Tibial artery (tissue), 4 donors: ENCODE data around the gene NUP210.

Experiments used
- DNase-seq, 2 donors: peaks; one replicate each; pipeline ENCODE4 v3.0.0-alpha.2; 2019
- H3K27ac ChIP-seq, 2 donors: fragments of 200-600 bp; sonication (generic) in 1 of 2; 1 replicate in 1 of 2; 2 replicates in 1 of 2; pipeline ENCODE4 v1.5.1; 2018 to 2019; ENCODE audit warnings: mild to moderate bottlenecking in 1 of 2
- H3K27me3 ChIP-seq, 2 donors: fragments of 200-600 bp; sonication (generic) in 1 of 2; one replicate each; pipeline versions ENCODE4 v1.5.1 to v1.6.0; 2016 to 2019
- H3K36me3 ChIP-seq, 3 donors: fragments of 200-600 bp; sonication (generic) in 2 of 3; one replicate each; pipeline ENCODE4 v1.5.1; 2016 to 2019; ENCODE audit warnings: mild to moderate bottlenecking in 2 of 3
- H3K4me1 ChIP-seq, 4 donors: fragments of 200-600 bp; sonication (generic) in 2 of 4; 1 replicate in 3 of 4; 2 replicates in 1 of 4; pipeline ENCODE4 v1.5.1; 2016 to 2019
- H3K4me3 ChIP-seq, 2 donors: fragments of 200-600 bp; sonication (generic) in 1 of 2; 1 replicate in 1 of 2; 2 replicates in 1 of 2; pipeline ENCODE4 v1.5.1; 2018 to 2019; ENCODE audit warnings: mild to moderate bottlenecking in 2 of 2
- H3K9me3 ChIP-seq, 3 donors: fragments of 200-600 bp; sonication (generic) in 1 of 3; one replicate each; pipeline ENCODE4 v1.5.1; 2016 to 2019
- intact Hi-C: fragments of 100-400 bp; cut with DNase I; formaldehyde crosslinking; loops from one replicate; pipeline ENCODE4 v1.15.0; 2023; ENCODE audit warnings: low total_unique reads
- TF ChIP-seq, protein P1 (sequence below), 2 experiments: fragments of 200-600 bp in 1 of 2; fragments of 450-650 bp in 1 of 2; IDR thresholded peaks; one replicate each; pipeline ENCODE4 v1.5.1; 2017 to 2019; ENCODE audit warnings: antibody characterized with exemption in 2 of 2, mild to moderate bottlenecking in 1 of 2, moderate library complexity in 1 of 2

Gene NUP210

DNA sequence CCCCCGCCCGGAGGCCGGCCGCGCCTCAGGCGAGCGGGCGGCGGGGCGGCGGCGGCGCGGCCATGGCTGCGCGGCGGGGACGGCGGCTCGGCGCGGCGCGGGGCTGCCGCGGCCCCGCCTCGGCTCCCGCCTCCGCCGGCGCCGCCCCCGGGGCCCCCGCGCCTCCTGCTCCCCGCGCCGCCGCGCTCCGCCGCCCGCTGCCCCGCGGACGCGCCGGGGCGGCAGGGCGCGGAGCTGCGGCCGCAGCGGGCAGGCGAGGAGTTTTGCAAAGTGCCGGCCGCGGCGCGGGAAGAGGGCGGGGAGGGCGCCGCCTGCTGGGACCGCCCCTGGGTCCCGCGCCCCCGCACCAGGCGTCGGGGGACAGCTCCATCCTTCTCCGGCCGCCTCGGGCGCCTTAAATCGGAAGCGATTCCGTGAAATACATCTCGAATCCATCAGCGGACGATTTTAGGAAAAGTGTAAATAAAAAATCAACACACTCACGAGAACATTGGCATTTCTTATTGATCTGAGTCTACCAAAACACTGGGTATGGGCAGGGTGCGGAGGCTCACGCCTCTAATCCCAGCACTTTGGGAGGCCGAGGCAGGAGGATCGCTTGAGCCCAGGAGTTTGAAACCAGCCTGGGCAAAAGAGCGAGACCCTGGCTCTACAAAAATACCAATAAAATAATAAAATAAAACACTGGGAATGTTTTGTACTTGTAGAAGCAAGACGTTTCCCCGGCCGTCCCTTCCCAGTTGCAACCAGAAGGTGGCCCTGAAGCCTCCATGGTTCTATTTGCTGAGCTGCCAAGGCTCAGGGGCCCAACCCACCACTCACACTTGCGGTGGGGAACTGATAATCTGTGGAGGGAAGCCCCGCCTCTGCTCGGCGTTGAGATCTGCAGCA, 136.9 kb downstream of the NUP210 start:
- H3K27me3 ChIP-seq: peaks cover 0 to 64% of the 10 kb centered on the region in 2 donors

DNA sequence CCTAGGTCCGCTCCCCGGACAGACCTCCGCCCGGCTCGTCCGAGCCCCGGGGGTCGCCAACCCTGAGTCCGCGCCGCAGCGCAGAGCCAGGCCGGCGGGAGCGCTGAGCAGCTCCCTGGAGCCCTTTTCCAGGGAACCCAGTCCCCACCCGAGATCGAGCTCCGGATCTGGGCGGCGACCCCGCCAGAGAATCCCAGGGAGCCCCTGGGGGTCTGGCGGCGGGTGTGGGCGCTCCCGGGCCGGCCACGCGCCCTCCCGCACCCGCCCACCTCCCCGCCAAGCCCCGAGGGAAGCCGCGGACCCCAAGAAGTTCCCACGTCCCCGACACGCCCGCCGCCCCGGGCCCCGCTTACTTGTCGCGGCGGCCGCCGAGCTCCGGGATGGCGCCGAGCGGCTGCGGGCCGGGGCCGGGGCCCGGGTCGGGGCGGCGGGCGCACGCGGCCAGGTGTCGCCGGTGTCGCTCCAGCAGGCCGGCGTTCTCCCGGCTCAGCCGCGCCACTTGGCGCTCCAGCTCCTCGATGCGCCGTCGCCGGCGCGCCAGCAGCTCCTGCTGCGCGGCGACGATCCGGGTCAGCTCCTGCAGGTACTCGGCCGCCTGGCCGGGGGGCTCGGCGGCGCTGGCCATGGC, 137.7 kb downstream of the NUP210 start:
- intact Hi-C loops: loop anchor here (10.0 kb wide), 1 partner anchor 188 kb away; no protein-coding TSS in a partner anchor
- Histone ChIP-seq H3K36me3 (no peaks in the 10 kb centered on the region), H3K27ac (peak overlapping the region; percentile 10 to 51), H3K4me1 (peaks cover 0 to 24% (median 13%) of the 10 kb centered on the region in 4 donors), H3K4me3 (peak overlapping the region; percentile 40 to 53), H3K27me3 (peaks cover 0 to 66% of the 10 kb centered on the region in 2 donors), H3K9me3 (peaks cover 0 to 20% (median 16%) of the 10 kb centered on the region in 3 donors)
- TF ChIP-seq, protein P1, sequence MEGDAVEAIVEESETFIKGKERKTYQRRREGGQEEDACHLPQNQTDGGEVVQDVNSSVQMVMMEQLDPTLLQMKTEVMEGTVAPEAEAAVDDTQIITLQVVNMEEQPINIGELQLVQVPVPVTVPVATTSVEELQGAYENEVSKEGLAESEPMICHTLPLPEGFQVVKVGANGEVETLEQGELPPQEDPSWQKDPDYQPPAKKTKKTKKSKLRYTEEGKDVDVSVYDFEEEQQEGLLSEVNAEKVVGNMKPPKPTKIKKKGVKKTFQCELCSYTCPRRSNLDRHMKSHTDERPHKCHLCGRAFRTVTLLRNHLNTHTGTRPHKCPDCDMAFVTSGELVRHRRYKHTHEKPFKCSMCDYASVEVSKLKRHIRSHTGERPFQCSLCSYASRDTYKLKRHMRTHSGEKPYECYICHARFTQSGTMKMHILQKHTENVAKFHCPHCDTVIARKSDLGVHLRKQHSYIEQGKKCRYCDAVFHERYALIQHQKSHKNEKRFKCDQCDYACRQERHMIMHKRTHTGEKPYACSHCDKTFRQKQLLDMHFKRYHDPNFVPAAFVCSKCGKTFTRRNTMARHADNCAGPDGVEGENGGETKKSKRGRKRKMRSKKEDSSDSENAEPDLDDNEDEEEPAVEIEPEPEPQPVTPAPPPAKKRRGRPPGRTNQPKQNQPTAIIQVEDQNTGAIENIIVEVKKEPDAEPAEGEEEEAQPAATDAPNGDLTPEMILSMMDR (IDR thresholded peaks at IDR 0.05): no peak
- DNase-seq: peak in 1 of 2 donors; percentile 34

More for the DNA sequence above, 136.9 kb downstream of the NUP210 start:
- intact Hi-C loops: loop anchor here (10.0 kb wide), 1 partner anchor 188 kb away; no protein-coding TSS in a partner anchor
- TF ChIP-seq, protein P1 (IDR thresholded peaks at IDR 0.05): peak in 1 of 2 experiments; percentile 19
- Histone ChIP-seq H3K4me1 (peaks cover 0 to 18% (median 11%) of the 10 kb centered on the region in 4 donors), H3K4me3 (peak overlapping the region; percentile 40 to 53), H3K9me3 (peaks cover 0 to 20% (median 16%) of the 10 kb centered on the region in 3 donors), H3K27ac (no peak overlapping the region), H3K36me3 (no peaks in the 10 kb centered on the region)
- DNase-seq: peak in 1 of 2 donors; percentile 33

DNA sequence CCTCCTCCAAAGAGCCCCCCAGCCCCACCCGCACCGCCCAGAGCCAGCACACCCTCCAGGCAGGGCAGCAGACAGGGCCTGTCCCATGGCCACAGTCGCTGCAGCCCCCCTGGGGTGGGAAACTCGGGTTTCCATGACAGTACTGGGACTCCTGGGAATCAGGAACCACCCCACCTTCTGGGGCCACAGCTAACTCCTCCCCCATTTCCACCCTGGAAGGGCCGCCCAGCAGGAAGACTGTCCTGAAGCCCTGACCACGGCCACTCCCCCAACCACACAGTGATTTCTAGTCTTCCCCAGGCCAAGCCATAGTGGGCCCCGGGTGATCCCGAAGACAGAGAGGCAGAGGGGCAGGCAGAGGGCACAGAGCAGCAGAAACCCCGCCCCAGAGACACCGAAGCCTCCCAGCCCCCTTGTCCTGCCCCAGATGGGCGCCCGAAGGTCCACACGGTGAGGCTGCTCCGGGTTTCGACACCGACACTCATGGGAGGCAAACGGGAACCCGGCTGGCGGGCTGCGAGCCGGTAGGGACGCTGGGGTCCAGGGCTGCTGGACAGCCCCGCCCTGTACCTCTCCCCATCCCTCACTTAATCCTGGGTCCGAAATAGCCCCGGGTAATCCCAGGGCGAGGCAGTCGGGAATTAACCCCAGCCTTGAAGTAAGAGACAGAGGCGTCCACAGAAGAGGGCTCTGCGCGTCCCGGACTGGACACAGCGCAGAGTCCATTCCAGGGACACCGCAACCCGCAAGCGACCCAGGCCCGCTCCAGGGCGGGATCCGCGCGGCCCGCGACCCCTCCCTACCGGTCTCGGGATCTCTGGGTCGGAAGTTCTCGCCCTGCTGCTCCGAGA, 138.4 kb downstream of the NUP210 start:
- H3K27ac ChIP-seq: peak overlapping the region; percentile 10 to 51
- intact Hi-C loops: loop anchor here (10.0 kb wide), 1 partner anchor 187 kb away; no protein-coding TSS in a partner anchor
- peaks cover 0 to 69% of the 10 kb centered on the region in 2 donors for H3K27me3 ChIP-seq
- peaks cover 0 to 24% (median 14%) of the 10 kb centered on the region in 4 donors for H3K4me1 ChIP-seq
- peak; percentile 40 to 64 for DNase-seq
- H3K36me3 ChIP-seq: no peaks in the 10 kb centered on the region
- TF ChIP-seq, protein P1 (IDR thresholded peaks at IDR 0.05): no peak
- H3K4me3 ChIP-seq: peak overlapping the region; percentile 40 to 53
- peaks cover 0 to 20% (median 8%) of the 10 kb centered on the region in 3 donors for H3K9me3 ChIP-seq

DNA sequence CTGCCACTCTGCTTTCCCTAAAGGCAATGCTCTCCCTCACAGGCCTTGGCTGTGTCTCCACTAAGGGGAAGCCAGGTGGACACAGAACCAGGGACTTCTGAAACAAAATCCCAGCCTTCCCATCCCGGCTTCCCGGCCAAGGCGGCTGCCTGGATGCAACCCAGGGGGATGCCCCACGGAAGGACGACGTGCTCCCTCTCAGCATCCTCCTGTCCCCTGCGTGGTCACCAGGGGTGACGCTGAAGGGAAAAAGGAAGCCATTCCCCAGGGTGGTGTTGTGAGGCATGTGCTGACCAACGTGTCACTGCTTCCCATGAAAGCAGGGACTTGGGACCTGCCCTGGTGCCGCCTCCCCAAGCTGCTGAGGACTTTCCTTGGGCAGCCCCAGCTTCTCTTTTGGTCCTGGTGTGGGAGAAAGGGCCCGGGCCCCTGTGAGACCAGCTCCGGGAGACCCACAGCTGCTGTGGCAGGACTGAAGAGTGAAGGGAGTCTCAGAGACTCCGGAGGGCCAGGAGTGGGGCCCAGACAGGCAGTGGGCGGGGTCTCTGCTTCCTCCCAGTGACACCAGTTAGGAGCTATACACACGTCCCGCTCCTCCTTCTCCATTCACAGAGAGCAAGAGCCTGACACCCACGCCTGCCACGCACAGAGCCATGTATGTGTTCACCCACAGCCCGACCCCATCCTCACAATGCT, 139.2 kb downstream of the NUP210 start:
- H3K27me3 ChIP-seq: peaks cover 0 to 65% of the 10 kb centered on the region in 2 donors
- H3K27ac ChIP-seq: peak overlapping the region; percentile 10 to 51
- TF ChIP-seq, protein P1 (IDR thresholded peaks at IDR 0.05): no peak
- H3K9me3 ChIP-seq: peaks cover 0 to 20% (median 7%) of the 10 kb centered on the region in 3 donors
- no peak overlapping the region for H3K4me3 ChIP-seq
- DNase-seq: peak in 1 of 2 donors; percentile 64
- no peaks in the 10 kb centered on the region for H3K36me3 ChIP-seq
- intact Hi-C loops: loop anchor here (10.0 kb wide), 1 partner anchor 186 kb away; no protein-coding TSS in a partner anchor
- H3K4me1 ChIP-seq: peaks cover 0 to 24% (median 14%) of the 10 kb centered on the region in 4 donors
